ENCODE results near the gene CASD1.

DNA sequence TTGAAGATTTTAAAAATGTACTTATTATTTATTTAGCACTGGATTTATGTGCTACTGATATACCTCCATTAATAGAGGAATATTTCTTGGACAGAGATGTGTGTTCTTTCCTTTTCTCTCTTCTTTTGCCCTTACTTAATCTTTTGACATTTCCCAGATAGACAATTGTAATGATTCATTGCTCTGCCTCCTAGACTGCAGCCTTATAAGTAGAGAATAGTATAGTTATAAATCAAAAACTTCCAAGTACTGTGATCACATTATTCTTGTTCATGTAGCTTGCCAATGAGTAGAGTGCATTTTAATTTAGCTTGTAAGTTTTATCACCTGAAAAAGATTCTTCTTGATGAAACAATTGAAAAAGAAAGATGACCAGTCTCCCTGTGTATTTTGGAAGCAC, 47.6 kb downstream of the CASD1 start:
- TF ChIP-seq POLR2AphosphoS5 (IDR thresholded peaks at IDR 0.05): peak; percentile 71 to 92 (median 87)
- TF ChIP-seq, protein P1, sequence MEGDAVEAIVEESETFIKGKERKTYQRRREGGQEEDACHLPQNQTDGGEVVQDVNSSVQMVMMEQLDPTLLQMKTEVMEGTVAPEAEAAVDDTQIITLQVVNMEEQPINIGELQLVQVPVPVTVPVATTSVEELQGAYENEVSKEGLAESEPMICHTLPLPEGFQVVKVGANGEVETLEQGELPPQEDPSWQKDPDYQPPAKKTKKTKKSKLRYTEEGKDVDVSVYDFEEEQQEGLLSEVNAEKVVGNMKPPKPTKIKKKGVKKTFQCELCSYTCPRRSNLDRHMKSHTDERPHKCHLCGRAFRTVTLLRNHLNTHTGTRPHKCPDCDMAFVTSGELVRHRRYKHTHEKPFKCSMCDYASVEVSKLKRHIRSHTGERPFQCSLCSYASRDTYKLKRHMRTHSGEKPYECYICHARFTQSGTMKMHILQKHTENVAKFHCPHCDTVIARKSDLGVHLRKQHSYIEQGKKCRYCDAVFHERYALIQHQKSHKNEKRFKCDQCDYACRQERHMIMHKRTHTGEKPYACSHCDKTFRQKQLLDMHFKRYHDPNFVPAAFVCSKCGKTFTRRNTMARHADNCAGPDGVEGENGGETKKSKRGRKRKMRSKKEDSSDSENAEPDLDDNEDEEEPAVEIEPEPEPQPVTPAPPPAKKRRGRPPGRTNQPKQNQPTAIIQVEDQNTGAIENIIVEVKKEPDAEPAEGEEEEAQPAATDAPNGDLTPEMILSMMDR (IDR thresholded peaks at IDR 0.05): no peak

Data from sigmoid colon (tissue), 4 donors.